Stimulated activated CD4-positive, alpha-beta T cell treated with anti-CD3 and anti-CD28 coated beads, Interleukin-1b, Interleukin-23, amount 100 ng/mL, for 48 hours (primary cell): ENCODE data around the gene DNAH14.

Source experiments
- DNase-seq: peaks from one replicate; pipeline ENCODE4 v3.0.0-alpha.2; 2020

Gene DNAH14

DNA sequence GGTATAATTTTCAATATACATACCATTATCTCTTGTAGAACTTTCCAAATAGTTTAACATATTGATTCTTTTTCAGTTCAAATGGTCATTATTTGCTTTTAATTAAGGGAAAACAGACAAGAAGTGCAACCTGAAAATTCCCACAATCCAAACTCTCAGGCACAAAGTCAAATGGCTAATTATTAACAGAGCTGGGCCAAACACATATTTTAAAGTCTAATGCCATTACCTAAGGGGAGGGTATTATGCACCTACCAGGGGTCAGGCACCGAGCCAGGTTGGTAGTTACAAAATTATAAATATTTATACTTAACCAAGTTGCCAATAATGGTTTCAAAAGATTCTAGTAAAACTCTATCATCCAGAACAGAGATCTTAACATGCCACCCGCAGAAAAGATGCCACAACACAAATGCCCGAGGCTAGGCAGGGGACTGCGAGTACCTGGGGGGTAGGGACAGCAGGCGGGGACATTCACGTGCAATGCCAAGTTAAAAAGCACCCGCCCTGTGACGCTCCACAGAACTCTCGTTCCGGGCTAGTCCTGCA is 483.4 kb downstream of the DNAH14 start:
- DNase-seq, result no peak

DNA sequence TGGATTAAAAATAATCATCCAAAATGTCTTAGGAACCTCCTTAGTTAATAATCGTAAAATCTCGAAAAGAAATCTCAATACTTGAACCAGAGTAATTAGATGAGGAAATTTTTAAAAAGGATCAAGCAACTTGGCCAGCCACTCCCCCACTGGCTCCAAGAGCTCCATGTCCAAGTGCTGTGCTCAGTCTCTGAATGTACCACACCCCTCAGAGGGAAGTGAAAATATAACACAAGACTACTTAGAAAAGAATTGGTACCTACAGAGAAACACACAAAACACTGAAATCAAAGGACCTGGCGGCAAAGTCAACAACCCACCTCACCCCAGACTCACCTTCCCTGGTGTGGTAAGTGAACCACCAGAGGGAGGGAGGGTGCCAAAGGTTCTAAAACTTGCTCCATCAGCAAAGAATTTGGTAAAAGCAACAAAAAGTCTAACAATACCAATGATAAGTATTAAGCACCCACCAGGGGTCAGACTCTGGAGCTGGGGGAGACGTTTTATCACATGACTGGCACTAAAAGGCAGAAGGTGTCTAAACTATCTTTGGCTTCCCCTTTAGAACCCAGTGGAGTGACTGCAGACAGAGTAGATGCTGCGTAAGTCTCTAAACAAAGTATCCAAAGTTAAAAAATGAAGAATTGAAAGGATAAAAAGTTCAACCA is 484.4 kb downstream of the DNAH14 start:
- no peak for DNase-seq

DNA sequence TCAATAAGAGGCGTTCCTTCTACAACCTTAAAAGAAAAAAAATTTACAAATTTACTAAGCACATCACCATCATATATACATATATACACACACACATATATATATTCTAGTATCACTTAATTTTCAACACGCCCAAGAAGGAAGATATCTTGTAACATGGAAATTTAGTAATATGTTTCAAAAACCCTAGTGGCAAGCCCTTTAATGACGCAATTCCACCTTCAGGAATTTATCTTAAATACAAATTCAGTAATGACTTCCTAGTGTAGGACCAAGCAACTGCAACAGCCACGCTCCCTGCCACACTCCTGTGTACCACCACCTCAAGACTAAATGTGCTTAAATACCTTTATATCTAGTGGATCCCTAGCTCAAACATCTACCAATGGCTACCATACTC is 485.8 kb downstream of the DNAH14 start:
- no peak for DNase-seq

DNA sequence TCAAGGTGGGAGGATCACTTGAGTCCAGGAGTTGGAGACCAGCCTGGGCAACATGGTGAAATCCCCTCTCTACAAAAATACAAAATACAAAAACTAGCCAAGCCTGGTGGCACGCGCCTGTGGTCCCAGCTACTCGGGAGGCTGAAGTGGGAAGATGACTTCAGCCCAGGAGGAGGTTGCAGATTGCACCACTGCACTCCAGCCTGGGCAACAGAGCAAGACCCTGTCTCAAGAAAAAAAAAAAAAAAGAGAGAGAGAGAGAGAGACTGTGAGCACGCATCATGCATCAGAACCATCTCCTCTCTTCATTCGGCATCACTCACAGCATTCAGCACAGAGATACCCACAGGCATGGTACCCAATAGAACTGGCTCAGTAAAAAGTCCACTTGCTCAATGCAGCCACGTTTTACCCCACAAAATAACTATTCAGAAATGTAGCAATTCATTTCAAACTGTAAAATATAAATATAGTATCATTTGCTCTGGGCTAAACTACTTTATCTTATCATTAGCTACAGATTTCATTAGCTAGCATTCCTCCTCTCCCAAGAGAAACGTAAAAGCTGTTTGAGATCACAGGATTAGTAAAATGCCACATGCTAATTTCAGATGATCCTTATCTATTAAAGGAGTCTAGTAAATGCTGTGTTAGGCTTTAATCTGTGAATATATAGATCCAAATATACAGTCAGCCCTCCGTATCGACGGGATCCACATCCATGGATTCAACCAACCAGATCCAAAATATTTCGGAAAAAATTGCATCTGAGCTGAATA is 486.7 kb downstream of the DNAH14 start:
- DNase-seq, result no peak

DNA sequence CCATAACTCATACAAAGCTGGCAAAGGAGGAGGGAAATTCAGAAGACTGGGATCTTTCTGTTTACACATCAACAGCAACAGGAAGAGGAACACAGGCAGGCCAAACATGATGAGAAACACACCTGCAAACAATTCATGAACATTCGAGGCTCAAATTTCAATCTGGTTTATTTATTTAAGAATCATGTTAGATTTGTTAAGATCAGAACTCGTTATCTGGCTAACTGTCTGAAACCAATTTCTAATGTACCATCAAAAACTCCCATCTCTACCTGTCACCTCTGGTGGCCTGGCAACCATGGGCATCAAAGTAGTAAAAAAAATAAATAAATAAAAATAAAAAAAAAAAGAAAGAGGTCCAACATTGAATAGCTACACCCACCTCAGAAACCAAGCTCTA is 488.6 kb downstream of the DNAH14 start:
- DNase-seq, result no peak

DNA sequence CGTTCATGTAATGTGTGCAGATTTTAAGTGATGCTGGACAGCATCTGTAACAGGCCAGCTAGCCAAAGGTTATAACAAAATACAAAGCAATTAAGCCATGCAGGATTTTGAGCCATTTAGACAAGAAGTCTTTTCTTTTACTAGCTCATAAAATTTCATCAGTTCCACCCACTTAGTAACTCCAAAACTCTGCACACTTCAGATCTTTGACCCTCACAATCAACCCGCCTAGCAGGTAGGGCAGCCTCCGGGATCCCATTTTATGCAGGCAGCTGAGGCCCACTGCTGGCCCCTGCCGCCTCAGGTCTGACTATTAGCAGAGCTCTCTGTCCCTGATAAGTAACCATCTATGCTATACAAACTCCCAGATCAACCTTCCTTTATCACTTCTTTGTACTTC is 489.1 kb downstream of the DNAH14 start:
- no peak for DNase-seq

DNA sequence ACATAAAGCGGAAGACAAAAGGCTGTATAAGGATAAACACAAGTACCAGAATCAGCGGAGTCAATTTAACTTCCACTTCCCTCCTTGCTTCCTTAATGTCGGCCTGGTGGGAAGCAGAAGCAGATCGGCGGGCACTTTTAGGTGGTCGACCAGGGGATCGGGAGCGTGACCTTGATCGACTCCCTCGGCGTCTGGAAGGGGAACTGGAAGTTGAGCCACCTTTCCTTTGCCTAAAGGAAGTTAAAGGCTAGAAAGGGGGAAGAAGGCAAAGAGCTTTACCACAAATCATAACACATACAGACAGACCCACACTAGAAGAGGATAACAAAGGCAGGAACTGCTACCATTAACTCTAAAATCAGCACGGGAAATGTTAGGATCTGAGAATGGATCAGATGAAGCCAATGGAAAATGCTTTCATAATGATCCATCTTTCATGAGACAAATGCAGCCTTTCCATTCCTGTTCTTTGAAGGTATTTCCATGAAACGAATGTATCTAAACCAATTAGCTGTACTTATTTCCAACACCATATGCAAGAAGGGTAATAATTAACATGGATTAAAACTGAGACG is 492.6 kb downstream of the DNAH14 start:
- no peak for DNase-seq

DNA sequence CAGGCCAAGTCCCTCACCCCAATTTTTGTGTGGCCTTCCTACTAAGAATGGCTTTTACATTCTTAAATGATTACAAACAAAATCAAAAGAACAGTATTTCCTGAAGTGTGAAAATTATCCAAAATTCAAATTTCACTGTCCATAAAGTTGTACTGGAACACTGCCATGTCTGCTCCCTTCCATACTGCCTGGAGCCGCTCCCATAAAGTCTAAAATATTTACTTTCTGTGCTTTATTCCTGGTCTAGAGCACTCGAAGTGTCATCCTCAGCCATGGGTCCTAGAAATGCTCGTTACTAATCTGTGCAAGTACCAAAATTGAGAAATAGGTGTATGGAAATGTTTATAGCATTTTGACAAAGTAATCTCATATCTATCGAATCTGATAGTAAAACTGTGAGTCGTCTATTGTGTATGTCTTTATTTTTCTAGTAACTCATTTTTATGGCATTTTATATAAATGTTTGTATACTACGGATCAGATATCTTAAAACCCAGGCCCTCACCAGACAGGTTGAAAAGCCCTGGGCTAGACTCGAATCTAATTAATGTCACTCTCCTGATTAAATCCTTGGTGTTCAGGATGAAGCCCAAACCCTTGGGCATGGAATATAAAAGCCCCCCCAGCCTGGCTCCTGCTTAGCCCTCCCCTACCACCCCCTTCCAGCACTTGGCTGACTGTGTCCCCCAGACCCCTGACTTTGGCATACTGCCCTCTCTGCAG is 493.5 kb downstream of the DNAH14 start:
- DNase-seq, result no peak

DNA sequence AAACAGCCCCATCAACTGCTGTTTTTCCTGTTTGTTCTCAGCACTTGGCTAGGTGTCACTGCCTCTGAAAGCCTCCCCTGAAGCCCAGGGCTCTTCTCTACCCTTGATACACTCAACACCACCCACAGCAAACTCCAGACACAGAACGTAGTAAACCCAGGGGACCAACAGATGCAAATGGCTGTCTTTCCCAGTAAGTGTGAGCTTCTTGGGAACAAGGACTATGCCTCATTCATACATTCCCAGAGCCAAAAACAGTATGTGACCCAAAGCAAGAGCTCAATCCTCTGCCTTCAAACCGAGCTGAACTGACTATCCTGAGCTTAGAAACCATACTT is 494.0 kb downstream of the DNAH14 start:
- DNase-seq, result no peak

DNA sequence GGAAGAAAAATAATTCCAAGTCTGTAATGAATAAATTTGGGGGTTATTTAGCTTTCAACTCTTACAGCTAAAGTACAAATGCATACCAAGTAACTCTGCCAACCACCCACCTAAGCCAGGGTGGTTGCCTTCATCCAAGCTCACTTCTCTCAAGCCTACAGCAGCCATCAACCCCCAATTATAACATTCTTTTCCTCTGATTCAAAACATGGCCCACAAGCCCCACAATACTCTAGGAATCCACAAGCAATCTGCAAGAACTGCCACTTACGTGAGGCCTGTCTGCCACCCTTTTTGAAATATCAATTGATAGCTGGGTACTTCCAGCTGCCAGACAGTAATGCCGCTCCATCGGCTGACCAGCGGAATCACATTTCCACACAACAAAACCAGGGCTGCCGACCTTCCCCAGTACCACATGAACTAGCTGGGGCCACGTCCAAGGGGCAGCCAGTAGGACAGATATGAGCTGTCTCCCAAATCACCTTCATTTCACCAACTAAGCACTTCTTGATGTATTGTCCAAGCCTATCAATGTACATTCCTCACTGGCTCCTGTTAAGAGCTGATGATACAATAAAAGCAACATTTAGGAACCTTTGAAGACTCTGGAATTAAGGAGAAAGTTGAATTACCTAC is 495.2 kb downstream of the DNAH14 start:
- DNase-seq, result no peak

DNA sequence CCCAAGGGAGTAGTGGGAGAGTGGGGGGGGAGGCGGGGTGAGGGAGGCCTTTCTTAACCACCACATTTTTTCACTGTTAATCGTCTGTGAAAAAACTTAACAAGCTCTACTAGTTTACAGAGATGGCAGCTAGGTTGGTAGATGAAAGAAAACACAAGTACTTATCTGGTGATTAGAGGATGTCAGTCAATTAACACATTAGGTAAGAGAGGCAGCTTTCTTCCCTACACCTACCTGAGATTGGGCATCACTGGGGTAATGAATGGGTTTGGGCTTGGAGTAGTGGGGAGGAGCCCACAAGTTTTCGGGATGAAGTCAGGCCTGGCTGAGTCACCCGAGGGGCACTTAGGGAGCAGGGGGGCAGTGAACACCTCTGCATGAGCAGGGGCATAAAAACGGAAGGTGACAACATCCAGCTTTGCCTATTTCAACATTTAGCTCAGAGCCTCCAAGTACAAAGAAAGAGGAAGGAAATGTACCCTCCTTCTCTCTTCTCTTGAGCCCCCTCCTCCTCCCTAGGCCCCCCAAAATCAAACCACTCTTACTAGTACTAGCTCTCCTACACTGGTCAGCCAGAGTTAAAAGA is 495.8 kb downstream of the DNAH14 start:
- no peak for DNase-seq

DNA sequence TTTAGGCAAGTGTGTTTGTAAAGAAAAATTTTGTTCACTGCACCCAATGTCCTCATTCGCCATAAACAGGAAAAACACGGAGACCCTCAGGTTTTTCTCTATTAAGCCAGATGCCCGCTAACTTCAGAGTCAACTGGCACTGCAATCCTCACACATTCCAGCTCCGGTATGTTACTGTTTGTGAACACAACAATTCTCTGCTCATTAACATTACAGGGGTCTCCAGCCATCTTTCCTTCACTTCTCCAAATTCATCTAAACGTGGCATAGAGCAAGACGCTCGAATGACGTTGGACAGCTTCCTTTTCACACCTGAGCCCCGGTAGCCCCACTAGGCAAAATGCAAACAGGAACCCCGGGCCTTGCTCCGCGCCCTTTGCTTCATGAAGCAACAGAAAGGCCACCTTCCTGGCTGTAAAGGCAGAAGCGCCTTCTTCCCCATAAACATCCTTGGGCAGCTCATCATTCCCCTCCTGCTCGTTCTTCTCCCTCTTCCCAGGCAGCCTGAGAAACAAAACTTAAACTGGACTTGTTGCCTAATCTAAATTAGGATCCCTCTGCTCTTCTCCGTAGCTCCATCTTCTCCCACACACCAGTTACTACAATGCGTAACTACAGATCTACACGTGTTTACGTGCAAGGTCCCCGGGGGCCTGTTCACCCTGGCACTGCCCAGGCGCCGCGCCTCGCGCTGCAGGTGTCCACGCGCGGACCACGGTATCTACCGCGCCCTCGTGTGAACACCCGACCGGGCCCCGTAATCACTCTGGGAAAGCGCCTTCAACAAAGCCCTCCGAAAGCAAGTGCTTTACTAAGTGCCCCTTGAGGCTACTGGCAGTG is 497.1 kb downstream of the DNAH14 start:
- peak; percentile 30 for DNase-seq

DNA sequence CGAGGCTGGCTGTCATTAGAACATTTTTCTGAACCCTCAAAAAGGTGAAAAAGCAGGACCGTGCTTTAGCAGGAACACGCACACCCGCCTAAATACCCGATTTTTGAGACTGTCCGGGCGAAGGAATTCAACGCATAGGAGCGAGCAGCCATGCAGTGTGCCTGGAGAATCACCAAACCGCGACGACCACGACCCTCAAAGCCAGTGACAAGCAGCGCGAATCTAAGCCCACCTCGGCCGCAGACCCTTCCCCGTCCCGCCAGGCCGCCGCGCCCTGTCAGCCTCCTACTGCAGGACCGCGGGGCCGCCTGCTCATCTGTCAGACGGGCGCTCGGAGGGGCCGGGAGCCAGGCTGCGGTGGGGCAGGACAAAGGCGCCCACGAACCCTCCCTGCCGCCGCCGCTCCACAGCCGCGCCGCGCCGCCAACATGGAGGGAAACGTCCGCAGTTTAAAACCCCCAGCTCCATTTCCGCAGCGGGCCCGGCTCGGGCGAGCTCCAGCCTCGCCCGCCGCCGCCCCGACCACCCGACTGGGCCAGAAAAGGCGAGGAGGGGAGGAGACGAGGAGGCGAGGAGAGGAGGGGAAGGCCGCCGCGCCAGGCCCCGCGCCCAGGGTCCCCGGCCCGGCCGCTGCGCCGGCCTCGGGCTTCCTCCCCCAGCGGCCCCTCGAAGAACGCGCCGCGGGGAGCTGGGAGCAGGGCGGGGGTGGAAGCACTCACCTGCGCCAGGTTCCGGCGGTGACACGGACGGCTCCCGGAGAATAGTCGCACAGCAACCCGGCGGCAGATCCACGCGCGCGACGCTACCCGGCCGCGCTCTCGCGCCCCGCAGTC is 498.0 kb downstream of the DNAH14 start, which contains the start of gene LBR:
Gene LBR (minus strand): TSS at position 804 of the 833 bp plus-strand sequence. CDS start 3,963 bp downstream, outside the sequence.
- no peak for DNase-seq

DNA sequence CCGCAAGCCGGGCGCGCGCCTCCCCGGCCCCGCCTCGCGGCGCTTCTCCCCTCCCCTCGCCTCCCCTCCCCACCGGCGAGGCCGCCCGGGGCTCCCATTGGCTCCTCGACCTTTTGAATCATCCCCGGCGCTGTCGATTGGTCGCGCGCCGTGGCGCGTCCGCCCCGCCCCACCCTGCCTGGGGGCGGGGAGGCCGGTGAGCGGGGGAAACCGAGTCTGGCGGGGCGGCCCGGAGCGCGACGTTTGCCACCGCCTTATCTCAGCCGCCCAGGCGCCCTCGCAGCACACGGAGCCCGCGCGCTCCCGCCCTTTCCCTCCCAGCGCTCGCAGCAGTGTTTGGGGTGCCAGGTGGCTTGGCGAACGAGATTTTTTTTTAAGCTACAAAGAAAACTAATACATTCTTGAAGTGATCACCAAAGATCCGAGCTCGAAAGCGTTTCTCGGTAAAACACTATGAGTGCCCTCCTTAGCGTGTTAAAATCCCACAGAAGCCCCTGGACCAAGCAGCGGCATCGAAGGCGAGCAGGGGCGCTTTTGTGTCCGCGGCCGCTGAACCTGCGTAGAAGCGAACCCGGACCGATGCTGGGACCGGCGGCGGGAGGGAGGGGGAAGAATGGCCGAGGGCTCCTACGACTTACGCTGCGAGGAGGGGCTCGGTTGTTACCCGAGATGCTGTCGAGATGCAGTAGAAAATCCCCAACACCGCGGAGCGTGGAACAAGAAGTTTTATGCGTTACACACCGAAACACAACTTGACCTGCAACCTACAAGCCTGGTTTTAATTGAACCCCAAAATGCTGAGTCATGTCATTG is 498.8 kb downstream of the DNAH14 start:
- peak; percentile 90 for DNase-seq

DNA sequence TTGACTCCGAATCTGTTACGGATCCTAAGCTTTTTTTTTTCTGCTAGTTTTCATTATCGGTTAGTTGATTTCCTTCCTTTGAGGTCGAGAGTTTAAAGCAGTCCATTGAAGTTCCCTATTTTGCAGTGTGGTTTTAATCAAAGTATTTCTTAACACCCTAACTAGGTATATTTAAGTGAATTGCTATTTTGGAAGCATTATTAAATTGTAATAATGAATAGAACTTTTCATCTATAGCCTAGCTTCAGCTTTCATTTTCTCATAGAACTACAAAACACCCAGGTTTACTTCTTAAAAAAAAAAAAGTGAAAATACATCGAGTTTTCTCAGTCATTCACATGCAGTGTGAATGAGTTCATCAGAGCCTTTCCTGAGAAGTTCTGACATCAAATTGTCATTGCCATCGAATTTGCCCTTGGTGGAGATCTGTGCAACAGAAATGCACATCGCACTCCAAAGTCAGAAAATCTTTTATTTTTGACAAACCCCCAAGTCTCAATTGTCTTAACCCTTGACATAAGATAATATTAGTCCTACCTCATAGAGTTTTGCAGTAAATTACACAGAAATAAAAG is 499.5 kb downstream of the DNAH14 start:
- no peak for DNase-seq

DNA sequence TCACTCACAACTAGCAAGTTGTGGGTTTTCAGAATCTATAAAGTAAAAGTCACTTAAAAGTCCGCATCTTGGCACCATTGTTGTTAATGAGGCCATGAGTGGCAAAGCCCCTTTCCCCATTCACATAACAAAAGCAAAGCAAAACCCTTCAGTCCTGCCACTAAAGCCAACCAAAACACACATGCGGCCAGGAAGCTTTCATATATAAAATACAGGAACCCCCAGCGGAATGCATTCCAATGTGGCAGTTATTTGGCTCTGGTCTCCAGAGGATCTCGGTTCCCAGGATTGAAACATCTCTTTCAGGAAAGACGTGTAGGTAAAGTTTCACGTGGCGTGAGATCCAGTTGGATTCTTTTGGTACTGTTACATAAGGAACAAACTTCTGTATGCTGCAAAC is 500.8 kb downstream of the DNAH14 start:
- no peak for DNase-seq

DNA sequence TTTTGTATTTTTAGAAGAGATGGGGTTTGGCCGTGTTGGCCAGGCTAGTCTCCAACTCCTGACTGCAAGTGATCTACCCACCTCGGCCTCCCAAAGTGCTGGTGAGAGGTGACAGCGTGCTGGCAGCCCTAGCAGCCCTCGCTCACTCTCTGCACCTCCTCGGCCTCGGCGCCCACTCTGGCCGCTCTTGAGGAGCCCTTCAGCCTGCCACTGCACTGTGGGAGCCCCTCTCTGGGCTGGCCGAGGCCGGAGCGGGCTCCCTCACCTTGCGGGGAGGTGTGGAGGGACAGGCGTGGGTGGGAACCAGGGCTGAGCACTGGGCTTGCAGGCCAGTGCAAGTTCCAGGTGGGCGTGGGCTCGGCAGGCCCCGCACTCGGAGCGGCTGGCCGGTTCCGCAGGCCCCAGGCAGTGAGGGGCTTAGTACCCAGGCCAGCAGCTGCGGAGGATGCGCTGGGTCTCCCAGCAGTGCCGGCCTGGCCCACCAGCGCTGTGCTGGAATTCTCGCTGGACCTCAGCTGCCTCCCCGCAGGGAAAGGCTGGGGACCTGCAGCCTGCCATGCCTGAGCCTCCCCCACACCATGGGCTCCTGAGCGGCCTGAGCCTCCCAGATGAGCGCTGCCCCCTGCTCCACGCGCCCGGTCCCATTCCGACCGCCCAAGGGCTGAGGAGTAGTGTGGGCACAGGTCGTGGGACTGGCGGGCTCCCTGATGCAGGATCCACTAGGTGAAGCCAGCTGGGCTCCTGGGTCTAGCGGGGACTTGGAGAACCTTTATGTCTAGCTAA is 501.8 kb downstream of the DNAH14 start:
- no peak for DNase-seq

DNA sequence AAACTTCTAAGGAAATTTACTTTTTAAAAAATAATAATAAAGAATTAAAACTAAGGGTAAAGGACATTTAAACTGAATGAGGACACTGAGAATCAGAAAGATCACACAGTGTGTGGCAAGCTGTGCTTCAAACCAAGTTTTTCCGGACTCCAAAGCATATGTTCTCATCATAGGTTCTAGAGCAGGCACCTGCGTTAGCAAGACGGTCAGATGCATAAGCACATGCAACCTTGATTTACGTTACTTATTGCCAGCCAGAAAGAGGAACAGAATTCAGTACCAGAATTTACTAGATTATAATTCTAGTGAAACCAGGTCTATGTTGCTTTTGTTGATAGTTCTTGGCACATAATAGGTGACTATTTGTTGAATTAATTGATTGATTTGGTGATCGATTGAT is 504.6 kb downstream of the DNAH14 start:
- DNase-seq, result no peak
